PC-9 (cell line): ENCODE measurements around the gene GNAO1. TPM values are rescaled to one million over a fixed set of nuclear protein-coding genes. Genes with fewer than 3 reads are reported as not detected.
A peak's percentile ranks its signal among the peaks of the same experiment; 100 is the strongest.

Experiments
- BruUV-seq: library from RNA; stranded (reverse); fragments of 400-500 nt; replicated peaks from 2 replicates; lab custom pipeline; 2021; lab: Mats Ljungman, UMichigan
- CTCF ChIA-PET: fragments of 300-600 bp; sonication (Branson Sonifier 250); formaldehyde crosslinking; loops from one replicate; lab custom pipeline; 2022; ENCODE audit warnings: antibody characterized with exemption; lab: Charles Lee
- POLR2A ChIA-PET: fragments of 300-600 bp; sonication (Branson Sonifier 250); formaldehyde crosslinking; loops from one replicate; lab custom pipeline; 2022; ENCODE audit warnings: antibody characterized with exemption; ENCODE audit not compliant: unreplicated experiment; lab: Charles Lee
- DNase-seq, 2 experiments: peaks; one replicate each; pipeline versions ENCODE4 v3.0.0 to v3.0.0-alpha.2; 2015 to 2022; ENCODE audit warnings: mixed read lengths in 1 of 2
- H2AFZ ChIP-seq: fragments of 200-600 bp; sonication (generic); 2 replicates; pipeline ENCODE4 v1.8.1; 2017; ENCODE audit warnings: antibody characterized with exemption
- H3F3A ChIP-seq: fragments of 200-600 bp; sonication (generic); 2 replicates; pipeline ENCODE4 v1.8.1; 2017; ENCODE audit warnings: antibody characterized with exemption, mild to moderate bottlenecking, low read depth; ENCODE audit not compliant: insufficient read depth
- H3K27ac ChIP-seq: fragments of 200-600 bp; sonication (generic); 2 replicates; pipeline ENCODE4 v1.6.1; 2016; ENCODE audit warnings: mixed run types
- H3K27me3 ChIP-seq: fragments of 200-600 bp; sonication (generic); 2 replicates; pipeline ENCODE4 v1.6.1; 2016; ENCODE audit warnings: low read depth, mixed run types; ENCODE audit not compliant: insufficient read depth
- H3K36me3 ChIP-seq: fragments of 200-600 bp; sonication (generic); 2 replicates; pipeline ENCODE4 v1.6.1; 2016; ENCODE audit warnings: low read depth, mixed run types
- H3K4me1 ChIP-seq: fragments of 200-600 bp; sonication (generic); replicated peaks from 2 replicates; pipeline ENCODE4 v1.6.1; 2016; ENCODE audit warnings: mixed run types; ENCODE audit not compliant: insufficient read depth
- H3K4me2 ChIP-seq: fragments of 200-600 bp; sonication (generic); 2 replicates; pipeline ENCODE4 v1.6.1; 2017; ENCODE audit warnings: mixed run types
- H3K4me3 ChIP-seq: fragments of 200-600 bp; sonication (generic); 2 replicates; pipeline ENCODE4 v1.6.1; 2016; ENCODE audit warnings: mixed run types
- H3K79me2 ChIP-seq: fragments of 200-600 bp; sonication (generic); 2 replicates; pipeline ENCODE4 v1.6.1; 2017; ENCODE audit warnings: low read depth, mixed run types
- H3K9me2 ChIP-seq: fragments of 200-600 bp; sonication (generic); 2 replicates; pipeline ENCODE4 v1.8.1; 2017; ENCODE audit warnings: mild to moderate bottlenecking; ENCODE audit not compliant: insufficient read depth
- H3K9me3 ChIP-seq: fragments of 200-600 bp; sonication (generic); 2 replicates; pipeline ENCODE4 v1.8.1; 2016; ENCODE audit warnings: low read depth; ENCODE audit not compliant: insufficient read depth
- H4K20me1 ChIP-seq: fragments of 200-600 bp; sonication (generic); 2 replicates; pipeline ENCODE4 v1.8.1; 2017; ENCODE audit not compliant: insufficient read depth
- EZH2 ChIP-seq: fragments of 200-600 bp; sonication (generic); IDR thresholded peaks from 2 replicates; pipeline ENCODE4 v1.8.0; 2017; ENCODE audit warnings: antibody characterized with exemption, low read depth
- intact Hi-C: fragments of 100-400 bp; cut with micrococcal nuclease; formaldehyde crosslinking; loops from one replicate; pipeline ENCODE4 v1.10.0; 2022; ENCODE audit not compliant: unreplicated experiment
- total RNA-seq: library from RNA; stranded (reverse); gene quantifications from 2 replicates; pipeline ENCODE4 v1.2.3, GENCODE V29; 2021
- TF ChIP-seq, protein P1 (sequence below): fragments of 200-600 bp; sonication (generic); conservative IDR thresholded peaks from 2 replicates; pipeline ENCODE4 v1.6.1; 2017; ENCODE audit warnings: mixed run types, antibody characterized with exemption, mild to moderate bottlenecking, moderate library complexity

Gene GNAO1
- total RNA-seq, 1 experiment from 2014 or later = 2.8 TPM

DNA sequence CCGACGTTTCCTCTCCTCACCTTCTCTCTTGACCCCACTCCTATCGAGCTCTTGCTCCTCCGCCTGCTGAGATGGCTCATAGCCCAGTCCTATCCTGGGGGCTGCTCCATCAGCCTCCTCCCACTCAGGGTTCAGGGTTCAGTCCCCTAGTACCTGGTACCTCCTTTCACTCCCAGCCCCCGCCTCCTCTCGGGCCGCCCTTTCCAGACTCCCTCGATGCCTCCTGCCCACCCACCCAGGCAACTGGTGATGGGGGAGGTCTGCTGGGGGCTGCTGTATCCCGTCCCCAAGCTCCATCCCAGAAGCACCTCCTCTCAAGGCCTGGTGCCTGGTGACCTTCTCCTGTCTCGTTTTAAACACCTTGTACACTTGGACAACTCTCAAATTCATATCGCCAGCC lies 140.1 kb downstream of the GNAO1 start:
- no peak for DNase-seq
- Histone ChIP-seq H3K9me3 (no peaks in the 10 kb centered on the region), H3K36me3 (no peaks in the 10 kb centered on the region), H4K20me1 (no peaks in the 10 kb centered on the region), H3F3A (peaks cover 40% of the 10 kb centered on the region), H3K27me3 (no peaks in the 10 kb centered on the region), H3K9me2 (no peaks in the 10 kb centered on the region), H3K4me2 (peak overlapping the region; percentile 73), H3K4me1 (peaks cover 60% of the 10 kb centered on the region), H3K27ac (peak overlapping the region; percentile 99), H3K79me2 (no peaks in the 10 kb centered on the region), H3K4me3 (no peak overlapping the region), H2AFZ (no peak overlapping the region)
- POLR2A ChIA-PET = no interaction called here
- intact Hi-C loops = loop anchor here (5.0 to 10.0 kb wide), 2 partner anchors 121 to 273 kb away; partner anchors contain the start of genes MT2A, NUDT21 and OGFOD1
- CTCF ChIA-PET = interaction anchor here (2.3 kb wide), 1 partner anchor 25 kb away, joined by 8 read pairs; no protein-coding TSS in a partner anchor
- no TSS peak for BruUV-seq
- no peak for TF ChIP-seq EZH2
- TF ChIP-seq, protein P1, sequence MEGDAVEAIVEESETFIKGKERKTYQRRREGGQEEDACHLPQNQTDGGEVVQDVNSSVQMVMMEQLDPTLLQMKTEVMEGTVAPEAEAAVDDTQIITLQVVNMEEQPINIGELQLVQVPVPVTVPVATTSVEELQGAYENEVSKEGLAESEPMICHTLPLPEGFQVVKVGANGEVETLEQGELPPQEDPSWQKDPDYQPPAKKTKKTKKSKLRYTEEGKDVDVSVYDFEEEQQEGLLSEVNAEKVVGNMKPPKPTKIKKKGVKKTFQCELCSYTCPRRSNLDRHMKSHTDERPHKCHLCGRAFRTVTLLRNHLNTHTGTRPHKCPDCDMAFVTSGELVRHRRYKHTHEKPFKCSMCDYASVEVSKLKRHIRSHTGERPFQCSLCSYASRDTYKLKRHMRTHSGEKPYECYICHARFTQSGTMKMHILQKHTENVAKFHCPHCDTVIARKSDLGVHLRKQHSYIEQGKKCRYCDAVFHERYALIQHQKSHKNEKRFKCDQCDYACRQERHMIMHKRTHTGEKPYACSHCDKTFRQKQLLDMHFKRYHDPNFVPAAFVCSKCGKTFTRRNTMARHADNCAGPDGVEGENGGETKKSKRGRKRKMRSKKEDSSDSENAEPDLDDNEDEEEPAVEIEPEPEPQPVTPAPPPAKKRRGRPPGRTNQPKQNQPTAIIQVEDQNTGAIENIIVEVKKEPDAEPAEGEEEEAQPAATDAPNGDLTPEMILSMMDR = no peak

DNA sequence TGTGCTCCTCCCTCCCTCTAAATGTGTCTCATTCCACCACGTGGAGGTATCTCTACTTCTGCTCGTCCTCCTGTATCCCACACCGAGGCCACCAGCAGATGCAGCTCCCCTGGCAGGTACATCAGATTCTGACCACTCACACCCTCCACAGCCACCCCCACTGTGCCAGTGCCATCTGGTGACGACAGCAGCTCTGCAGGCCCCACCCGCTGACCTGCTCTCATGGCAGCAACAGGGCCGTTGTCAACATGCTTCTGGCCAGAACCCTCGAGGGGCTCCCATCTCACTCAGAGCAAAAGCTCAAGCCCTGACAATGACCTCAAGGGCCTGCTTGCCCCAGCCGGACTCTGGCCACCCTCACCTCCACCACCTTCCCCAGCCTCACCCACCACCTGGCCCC lies 140.6 kb downstream of the GNAO1 start:
- Histone ChIP-seq H3K4me2 (peak overlapping the region; percentile 73), H3F3A (peaks cover 40% of the 10 kb centered on the region), H3K27ac (peak overlapping the region; percentile 99), H3K9me3 (no peaks in the 10 kb centered on the region), H3K4me3 (no peak overlapping the region), H3K79me2 (no peaks in the 10 kb centered on the region), H3K4me1 (peaks cover 60% of the 10 kb centered on the region), H3K36me3 (no peaks in the 10 kb centered on the region), H3K9me2 (no peaks in the 10 kb centered on the region), H2AFZ (no peak overlapping the region), H4K20me1 (no peaks in the 10 kb centered on the region), H3K27me3 (no peaks in the 10 kb centered on the region)
- intact Hi-C loops = loop anchor here (1.0 to 10.0 kb wide), 3 partner anchors 24 to 273 kb away; partner anchors contain the start of genes MT2A, NUDT21 and OGFOD1
- DNase-seq = no peak
- POLR2A ChIA-PET = interaction anchor here (0.6 kb wide), 1 partner anchor 32 kb away, joined by 5 read pairs; no protein-coding TSS in a partner anchor
- no peak for TF ChIP-seq EZH2
- TF ChIP-seq, protein P1 = no peak
- CTCF ChIA-PET = interaction anchor here (2.3 kb wide), 1 partner anchor 24 kb away, joined by 8 read pairs; no protein-coding TSS in a partner anchor
- no TSS peak for BruUV-seq

DNA sequence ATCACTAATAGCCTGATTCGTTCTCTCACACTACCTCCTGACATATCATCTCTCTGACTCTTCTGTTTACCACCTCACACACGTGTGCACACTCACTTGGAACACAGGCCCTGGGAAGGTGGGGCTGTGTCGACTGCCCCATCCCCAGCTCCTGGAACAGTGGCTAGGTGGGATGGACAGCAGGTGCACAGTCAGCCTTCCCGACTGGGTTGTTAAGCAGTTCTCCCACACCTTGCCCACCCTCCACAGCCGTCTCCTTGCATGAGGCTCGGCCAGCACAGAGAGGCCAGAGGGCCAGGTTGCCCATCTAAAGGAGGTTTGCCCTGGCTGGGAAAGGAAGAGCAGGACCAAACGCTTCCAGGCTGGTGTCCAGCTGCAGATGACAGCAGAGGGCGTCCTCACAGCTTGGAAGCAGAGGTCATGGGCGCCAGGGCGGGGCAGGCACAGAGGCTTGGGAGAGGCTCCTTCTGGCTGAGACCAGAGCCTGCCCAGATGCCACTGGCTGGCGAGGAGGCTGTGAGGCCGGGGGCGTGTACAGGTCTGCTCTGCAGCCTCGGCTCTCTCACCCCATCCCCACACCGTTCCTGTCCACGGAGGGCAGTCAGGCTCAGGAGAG lies 141.3 kb downstream of the GNAO1 start:
- H3K27ac ChIP-seq = peak overlapping the region; percentile 99
- no peaks in the 10 kb centered on the region for H3K36me3 ChIP-seq
- H3K9me2 ChIP-seq = no peaks in the 10 kb centered on the region
- intact Hi-C loops = loop anchor here (1.0 to 10.0 kb wide), 3 partner anchors 24 to 272 kb away; partner anchors contain the start of genes MT2A, NUDT21 and OGFOD1
- no peak overlapping the region for H3K4me3 ChIP-seq
- peaks cover 60% of the 10 kb centered on the region for H3K4me1 ChIP-seq
- no peaks in the 10 kb centered on the region for H4K20me1 ChIP-seq
- DNase-seq = peak; percentile 62 to 83
- BruUV-seq = no TSS peak
- peaks cover 40% of the 10 kb centered on the region for H3F3A ChIP-seq
- CTCF ChIA-PET = interaction anchor here (0.6 to 2.3 kb wide), 2 partner anchors 24 to 25 kb away, joined by 3 to 8 read pairs; no protein-coding TSS in a partner anchor
- no peaks in the 10 kb centered on the region for H3K9me3 ChIP-seq
- H3K4me2 ChIP-seq = peak overlapping the region; percentile 73
- no peak overlapping the region for H2AFZ ChIP-seq
- H3K79me2 ChIP-seq = no peaks in the 10 kb centered on the region
- POLR2A ChIA-PET = no interaction called here
- TF ChIP-seq, protein P1 = no peak
- TF ChIP-seq EZH2 = no peak
- H3K27me3 ChIP-seq = no peaks in the 10 kb centered on the region
